ENCODE results near the gene LARP1.
"Not testable (repeated sequence)": the region's sequence is repeated elsewhere in the genome, so short reads cannot be mapped to it uniquely, and the experiment has no call there.

LARP1 gene

GRCh38 chr5:154737667-154738320 lies 17.4 kb upstream of the LARP1 start:
- no peaks in the 10 kb centered on the region for H3K36me3 ChIP-seq (ENCODE audit: insufficient read depth, low read length)
- H3K4me3 ChIP-seq (ENCODE audit: low read depth in 1 of 2, low read length in 2 of 2), result no peak overlapping the region
- no peaks in the 10 kb centered on the region for H3K9me3 ChIP-seq (ENCODE audit: low read length)
- no peak overlapping the region for H3K27ac ChIP-seq (ENCODE audit: low read depth, low read length)
- peaks cover 15% of the 10 kb centered on the region for H3K4me1 ChIP-seq (ENCODE audit: insufficient read depth, low read length)
- no peak overlapping the region for H3K9ac ChIP-seq (ENCODE audit: low read length)
- H3K27me3 ChIP-seq (ENCODE audit: control insufficient read depth in 1 of 2, insufficient read depth in 2 of 2, low read length in 2 of 2), result no peaks in the 10 kb centered on the region

DNA sequence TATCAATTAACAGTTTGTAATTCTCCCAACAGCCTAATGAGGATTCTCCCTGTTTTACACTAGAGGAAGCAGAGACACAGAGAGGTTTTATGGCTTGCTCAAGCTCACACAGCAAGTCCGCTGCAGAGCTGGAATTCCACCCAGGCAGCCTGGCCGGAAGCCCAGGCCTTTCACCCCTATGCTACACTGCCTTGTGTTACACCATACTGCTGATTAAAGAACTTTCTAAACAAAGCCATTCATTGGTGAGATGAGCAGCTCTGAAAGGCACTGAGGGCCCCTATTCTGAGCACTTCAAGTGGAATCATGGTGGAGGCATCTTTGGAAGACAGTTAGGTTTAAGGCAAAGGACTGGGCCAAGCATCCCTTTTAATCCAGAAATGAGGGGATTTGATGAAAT lies 14.7 kb upstream of the LARP1 start:
- Histone ChIP-seq H3K9me3 (ENCODE audit: low read length) (no peaks in the 10 kb centered on the region), H3K27ac (ENCODE audit: low read depth, low read length) (peak overlapping the region; percentile 72), H3K4me3 (ENCODE audit: low read depth in 1 of 2, low read length in 2 of 2) (no peak overlapping the region), H3K4me1 (ENCODE audit: insufficient read depth, low read length) (peaks cover 15% of the 10 kb centered on the region), H3K27me3 (ENCODE audit: control insufficient read depth in 1 of 2, insufficient read depth in 2 of 2, low read length in 2 of 2) (no peaks in the 10 kb centered on the region), H3K9ac (ENCODE audit: low read length) (no peak overlapping the region), H3K36me3 (ENCODE audit: insufficient read depth, low read length) (no peaks in the 10 kb centered on the region)

DNA sequence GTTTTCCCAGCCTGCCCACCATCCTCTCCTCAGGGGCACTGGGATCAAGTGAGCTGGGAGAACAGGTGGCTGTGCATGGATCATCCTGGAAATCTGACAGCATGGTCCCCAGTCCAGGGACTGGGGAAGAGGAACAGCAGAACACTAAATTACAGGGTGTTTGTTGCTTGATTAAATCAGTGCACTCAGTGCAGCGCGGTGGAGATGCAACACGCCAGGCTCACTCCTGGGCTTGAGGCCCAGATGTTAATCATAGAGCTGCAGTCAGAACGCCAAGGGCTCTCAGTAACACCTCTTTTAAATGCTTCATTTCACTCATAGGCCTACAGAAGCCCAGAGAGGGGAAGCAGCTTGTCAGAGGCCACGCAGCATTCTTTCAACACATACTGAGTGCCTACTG lies 14.2 kb upstream of the LARP1 start:
- peak overlapping the region; percentile 72 for H3K27ac ChIP-seq (ENCODE audit: low read depth, low read length)

GRCh38 chr5:154741415-154741814 lies 13.8 kb upstream of the LARP1 start:
- peak overlapping the region; percentile 72 for H3K27ac ChIP-seq (ENCODE audit: low read depth, low read length)
- peaks cover 15% of the 10 kb centered on the region for H3K4me1 ChIP-seq (ENCODE audit: insufficient read depth, low read length)
- no peak overlapping the region for H3K9ac ChIP-seq (ENCODE audit: low read length)
- H3K36me3 ChIP-seq (ENCODE audit: insufficient read depth, low read length), result no peaks in the 10 kb centered on the region
- no peak overlapping the region for H3K4me3 ChIP-seq (ENCODE audit: low read depth in 1 of 2, low read length in 2 of 2)
- no peaks in the 10 kb centered on the region for H3K27me3 ChIP-seq (ENCODE audit: control insufficient read depth in 1 of 2, insufficient read depth in 2 of 2, low read length in 2 of 2)
- no peaks in the 10 kb centered on the region for H3K9me3 ChIP-seq (ENCODE audit: low read length)

More for the DNA sequence above, 14.2 kb upstream of the LARP1 start:
- peaks cover 15% of the 10 kb centered on the region for H3K4me1 ChIP-seq (ENCODE audit: insufficient read depth, low read length)
- H3K36me3 ChIP-seq (ENCODE audit: insufficient read depth, low read length), result no peaks in the 10 kb centered on the region
- H3K9me3 ChIP-seq (ENCODE audit: low read length), result no peaks in the 10 kb centered on the region
- no peak overlapping the region for H3K4me3 ChIP-seq (ENCODE audit: low read depth in 1 of 2, low read length in 2 of 2)
- H3K9ac ChIP-seq (ENCODE audit: low read length), result no peak overlapping the region
- no peaks in the 10 kb centered on the region for H3K27me3 ChIP-seq (ENCODE audit: control insufficient read depth in 1 of 2, insufficient read depth in 2 of 2, low read length in 2 of 2)

DNA sequence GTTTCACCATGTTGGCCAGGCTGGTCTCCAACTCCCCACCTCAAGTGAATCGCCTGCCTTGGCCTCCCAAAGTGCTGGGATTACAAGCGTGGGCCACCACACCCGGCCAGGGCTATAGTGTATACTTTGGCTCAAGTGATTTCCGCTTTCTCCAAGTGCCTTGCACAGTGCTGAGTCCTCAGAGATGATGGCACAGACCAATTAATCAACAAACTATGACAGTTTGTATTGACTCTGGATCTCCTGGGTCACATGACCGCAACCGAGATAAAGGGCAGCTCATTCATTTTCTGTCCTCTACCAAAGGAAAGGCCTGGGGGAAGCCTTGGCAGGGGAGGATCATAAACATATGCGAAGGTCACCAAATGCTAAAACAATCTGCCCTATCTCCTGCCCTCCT lies 11.4 kb upstream of the LARP1 start:
- Histone ChIP-seq H3K9ac (ENCODE audit: low read length) (no peak overlapping the region), H3K36me3 (ENCODE audit: insufficient read depth, low read length) (no peaks in the 10 kb centered on the region), H3K4me1 (ENCODE audit: insufficient read depth, low read length) (peaks cover 15% of the 10 kb centered on the region), H3K4me3 (ENCODE audit: low read depth in 1 of 2, low read length in 2 of 2) (no peak overlapping the region), H3K27me3 (ENCODE audit: control insufficient read depth in 1 of 2, insufficient read depth in 2 of 2, low read length in 2 of 2) (no peaks in the 10 kb centered on the region), H3K27ac (ENCODE audit: low read depth, low read length) (no peak overlapping the region), H3K9me3 (ENCODE audit: low read length) (no peaks in the 10 kb centered on the region)

- no peak overlapping the region for H3K27ac ChIP-seq (ENCODE audit: low read depth, low read length)
- H3K36me3 ChIP-seq (ENCODE audit: insufficient read depth, low read length), result no peaks in the 10 kb centered on the region
- no peak overlapping the region for H3K9ac ChIP-seq (ENCODE audit: low read length)
- H3K27me3 ChIP-seq (ENCODE audit: control insufficient read depth in 1 of 2, insufficient read depth in 2 of 2, low read length in 2 of 2), result no peaks in the 10 kb centered on the region
- H3K4me3 ChIP-seq (ENCODE audit: low read depth in 1 of 2, low read length in 2 of 2), result no peak overlapping the region
- H3K9me3 ChIP-seq (ENCODE audit: low read length), result no peaks in the 10 kb centered on the region
- peaks cover 14% of the 10 kb centered on the region for H3K4me1 ChIP-seq (ENCODE audit: insufficient read depth, low read length)
Observed at GRCh38 chr5:154745349-154745748, 9.8 kb upstream of the LARP1 start.

DNA sequence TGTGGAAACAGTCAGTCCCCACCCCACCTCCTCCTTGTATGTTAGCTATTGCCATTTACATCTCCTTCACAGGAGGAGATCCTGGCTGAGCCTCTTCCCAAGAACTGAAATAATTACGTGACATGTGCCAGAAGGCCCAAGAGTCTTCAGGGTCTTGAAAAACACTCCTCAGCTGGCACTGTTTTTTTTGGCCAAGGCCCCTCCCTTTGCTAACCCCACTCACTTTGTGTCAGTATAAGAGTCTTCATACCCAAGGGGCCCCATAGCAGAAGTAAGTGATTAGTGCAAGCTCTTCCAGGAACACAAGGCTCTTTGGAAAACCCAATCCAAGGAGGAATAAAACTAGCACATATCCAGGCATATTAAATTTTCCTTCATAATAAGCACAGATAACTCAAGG lies 5.7 kb upstream of the LARP1 start:
- no peaks in the 10 kb centered on the region for H3K27me3 ChIP-seq (ENCODE audit: control insufficient read depth in 1 of 2, insufficient read depth in 2 of 2, low read length in 2 of 2)
- H3K9me3 ChIP-seq (ENCODE audit: low read length), result no peaks in the 10 kb centered on the region
- H3K4me3 ChIP-seq (ENCODE audit: low read depth in 1 of 2, low read length in 2 of 2), result no peak overlapping the region
- H3K4me1 ChIP-seq (ENCODE audit: insufficient read depth, low read length), result peaks cover 17% of the 10 kb centered on the region
- H3K36me3 ChIP-seq (ENCODE audit: insufficient read depth, low read length), result no peaks in the 10 kb centered on the region
- no peak overlapping the region for H3K9ac ChIP-seq (ENCODE audit: low read length)
- H3K27ac ChIP-seq (ENCODE audit: low read depth, low read length), result no peak overlapping the region

- H3K27me3 ChIP-seq (ENCODE audit: control insufficient read depth in 1 of 2, insufficient read depth in 2 of 2, low read length in 2 of 2); H3K9me3 ChIP-seq (ENCODE audit: low read length); H3K27ac ChIP-seq (ENCODE audit: low read depth, low read length); H3K4me3 ChIP-seq (ENCODE audit: low read depth in 1 of 2, low read length in 2 of 2); H3K36me3 ChIP-seq (ENCODE audit: insufficient read depth, low read length); H3K9ac ChIP-seq (ENCODE audit: low read length): not testable (repeated sequence)
- H3K4me1 ChIP-seq (ENCODE audit: insufficient read depth, low read length), result peaks cover 20% of the 10 kb centered on the region
Observed at GRCh38 chr5:154750641-154751040, 4.5 kb upstream of the LARP1 start.

GRCh38 chr5:154751854-154752253 lies 3.3 kb upstream of the LARP1 start:
- H3K27ac ChIP-seq (ENCODE audit: low read depth, low read length), result no peak overlapping the region
- no peaks in the 10 kb centered on the region for H3K27me3 ChIP-seq (ENCODE audit: control insufficient read depth in 1 of 2, insufficient read depth in 2 of 2, low read length in 2 of 2)
- no peaks in the 10 kb centered on the region for H3K36me3 ChIP-seq (ENCODE audit: insufficient read depth, low read length)
- H3K4me1 ChIP-seq (ENCODE audit: insufficient read depth, low read length), result peaks cover 20% of the 10 kb centered on the region
- H3K4me3 ChIP-seq (ENCODE audit: low read depth in 1 of 2, low read length in 2 of 2), result no peak overlapping the region
- H3K9me3 ChIP-seq (ENCODE audit: low read length), result no peaks in the 10 kb centered on the region
- no peak overlapping the region for H3K9ac ChIP-seq (ENCODE audit: low read length)

DNA sequence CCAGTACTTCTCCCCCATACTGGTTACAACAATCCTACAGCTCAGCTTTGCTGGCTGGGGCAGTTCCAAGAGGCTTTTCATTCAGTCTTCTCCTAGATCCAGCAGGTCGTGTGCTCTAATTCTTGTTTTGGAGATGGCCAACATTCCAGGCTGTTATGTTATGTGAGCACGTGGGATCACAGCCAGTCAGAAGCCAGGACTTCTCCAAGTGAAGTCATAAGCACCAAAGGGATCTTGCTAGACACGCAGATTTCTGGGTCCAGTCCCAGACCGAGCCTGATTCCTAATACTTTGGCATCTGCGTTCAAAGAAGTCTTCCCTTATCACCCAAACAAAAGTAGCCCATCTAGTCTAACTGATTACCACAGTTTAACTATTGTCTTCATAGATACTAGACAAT lies 1.4 kb upstream of the LARP1 start:
- Histone ChIP-seq H3K9ac (ENCODE audit: low read length) (peak overlapping the region; percentile 95), H3K4me1 (ENCODE audit: insufficient read depth, low read length) (peaks cover 30% of the 10 kb centered on the region), H3K36me3 (ENCODE audit: insufficient read depth, low read length) (no peaks in the 10 kb centered on the region), H3K27me3 (ENCODE audit: control insufficient read depth in 1 of 2, insufficient read depth in 2 of 2, low read length in 2 of 2) (no peaks in the 10 kb centered on the region), H3K4me3 (ENCODE audit: low read depth in 1 of 2, low read length in 2 of 2) (peak overlapping the region in 1 of 2 donors; percentile 72), H3K9me3 (ENCODE audit: low read length) (no peaks in the 10 kb centered on the region), H3K27ac (ENCODE audit: low read depth, low read length) (peak overlapping the region; percentile 82)

- H3K36me3 ChIP-seq (ENCODE audit: insufficient read depth, low read length), result no peaks in the 10 kb centered on the region
- peak overlapping the region; percentile 95 for H3K9ac ChIP-seq (ENCODE audit: low read length)
- H3K27me3 ChIP-seq (ENCODE audit: control insufficient read depth in 1 of 2, insufficient read depth in 2 of 2, low read length in 2 of 2), result no peaks in the 10 kb centered on the region
- peak overlapping the region; percentile 82 for H3K27ac ChIP-seq (ENCODE audit: low read depth, low read length)
- no peaks in the 10 kb centered on the region for H3K9me3 ChIP-seq (ENCODE audit: low read length)
- H3K4me3 ChIP-seq (ENCODE audit: low read depth in 1 of 2, low read length in 2 of 2), result peak overlapping the region; percentile 38 to 72
- H3K4me1 ChIP-seq (ENCODE audit: insufficient read depth, low read length), result peaks cover 39% of the 10 kb centered on the region
Observed at GRCh38 chr5:154754460-154755360, 467 bp upstream of the LARP1 start.
